Stimulated activated CD4-positive, alpha-beta T cell treated with anti-CD3 and anti-CD28 coated beads, Interleukin-12 subunit alpha, Interleukin-12 subunit beta, amount 100 ng/mL, for 24 hours (primary cell): ENCODE measurements around the gene OR5AU1.

Experiments used
- DNase-seq, 2 experiments: peaks; one replicate each; pipeline ENCODE4 v3.0.0-alpha.2; 2020; ENCODE audit warnings: low read depth in 2 of 2

The OR5AU1 gene

GRCh38 chr14:21155963-21156362 is at the start of gene OR5AU1:
TSS of gene OR5AU1 (minus strand) at chr14:21156063. CDS start at chr14:21155872, 191 bp downstream.
- no peak for DNase-seq

GRCh38 chr14:21205026-21205677 is 49.3 kb upstream of the OR5AU1 start:
- no peak for DNase-seq

- no peak for DNase-seq
Observed at GRCh38 chr14:21204167-21205025, 48.5 kb upstream of the OR5AU1 start.

- DNase-seq: no peak
Observed at GRCh38 chr14:21203470-21204166, 47.8 kb upstream of the OR5AU1 start.

GRCh38 chr14:21202463-21203358 is 46.8 kb upstream of the OR5AU1 start:
- DNase-seq: no peak

GRCh38 chr14:21201732-21202462 is 46.0 kb upstream of the OR5AU1 start:
- no peak for DNase-seq

GRCh38 chr14:21200752-21201461 is 45.0 kb upstream of the OR5AU1 start:
- DNase-seq: no peak

GRCh38 chr14:21199611-21200560 is 44.0 kb upstream of the OR5AU1 start:
- no peak for DNase-seq

GRCh38 chr14:21197418-21198205 is 41.7 kb upstream of the OR5AU1 start:
- DNase-seq: no peak

- no peak for DNase-seq
Observed at GRCh38 chr14:21194597-21194996, 38.7 kb upstream of the OR5AU1 start.

- no peak for DNase-seq
Observed at GRCh38 chr14:21192875-21193535, 37.1 kb upstream of the OR5AU1 start.

- no peak for DNase-seq
Observed at GRCh38 chr14:21192447-21192822, 36.6 kb upstream of the OR5AU1 start.

GRCh38 chr14:21191809-21192446 is 36.1 kb upstream of the OR5AU1 start:
- DNase-seq: peak in 1 of 2 experiments; percentile 62

- no peak for DNase-seq
Observed at GRCh38 chr14:21191261-21191808, 35.5 kb upstream of the OR5AU1 start.

- DNase-seq: no peak
Observed at GRCh38 chr14:21185491-21185890, 29.6 kb upstream of the OR5AU1 start.

- DNase-seq: no peak
Observed at GRCh38 chr14:21184254-21184653, 28.4 kb upstream of the OR5AU1 start.

- no peak for DNase-seq
Observed at GRCh38 chr14:21182166-21182565, 26.3 kb upstream of the OR5AU1 start.
